Hepatocyte (in vitro differentiated cells): Measurements from ENCODE around the gene FAM222A. TPM values are rescaled to one million over a fixed set of nuclear protein-coding genes. Genes with fewer than 3 reads are reported as not detected.
A peak's percentile ranks its signal among the peaks of the same experiment; 100 is the strongest.

Experiments
- DNase-seq: peaks from one replicate; pipeline ENCODE4 v3.0.0-alpha.2; 2016; ENCODE audit warnings: low spot score
- H2AFZ ChIP-seq: fragments of 200-600 bp; sonication (generic); 2 replicates; pipeline ENCODE4 v1.6.0; 2016; ENCODE audit warnings: antibody characterized with exemption, mild to moderate bottlenecking
- H3K27ac ChIP-seq: fragments of 200-600 bp; sonication (generic); 2 replicates; pipeline ENCODE4 v1.5.1; 2016; ENCODE audit warnings: mild to moderate bottlenecking
- H3K27me3 ChIP-seq: fragments of 200-600 bp; sonication (generic); 2 replicates; pipeline ENCODE4 v1.6.1; 2016
- H3K36me3 ChIP-seq: fragments of 200-600 bp; sonication (generic); replicated peaks from 2 replicates; pipeline ENCODE4 v1.5.1; 2016; ENCODE audit warnings: low read depth; ENCODE audit not compliant: insufficient read depth
- H3K4me1 ChIP-seq: fragments of 200-600 bp; sonication (generic); 2 replicates; pipeline ENCODE4 v1.5.1; 2016; ENCODE audit warnings: mild to moderate bottlenecking, moderate library complexity; ENCODE audit not compliant: insufficient read depth
- H3K4me2 ChIP-seq: fragments of 200-600 bp; sonication (generic); 2 replicates; pipeline ENCODE4 v1.6.0; 2016
- H3K4me3 ChIP-seq: fragments of 200-600 bp; sonication (generic); 2 replicates; pipeline ENCODE4 v1.5.1; 2016; ENCODE audit warnings: mild to moderate bottlenecking
- H3K79me2 ChIP-seq: fragments of 200-600 bp; sonication (generic); 2 replicates; pipeline ENCODE4 v1.6.0; 2017; ENCODE audit warnings: mild to moderate bottlenecking
- H3K9me2 ChIP-seq: fragments of 200-600 bp; sonication (generic); replicated peaks from 2 replicates; pipeline ENCODE4 v1.6.0; 2017; ENCODE audit warnings: mild to moderate bottlenecking; ENCODE audit not compliant: insufficient read depth
- H3K9me3 ChIP-seq: fragments of 200-600 bp; sonication (generic); 2 replicates; pipeline ENCODE4 v1.5.1; 2016; ENCODE audit warnings: low read depth, mild to moderate bottlenecking
- H4K20me1 ChIP-seq: fragments of 200-600 bp; sonication (generic); 2 replicates; pipeline ENCODE4 v1.6.0; 2016; ENCODE audit warnings: mild to moderate bottlenecking; ENCODE audit not compliant: insufficient read depth, poor library complexity, severe bottlenecking
- EZH2 ChIP-seq: fragments of 200-600 bp; sonication (generic); IDR thresholded peaks from 2 replicates; pipeline ENCODE4 v1.6.1; 2016; ENCODE audit warnings: antibody characterized with exemption, mild to moderate bottlenecking, borderline replicate concordance
- EZH2phosphoT487 ChIP-seq: fragments of 200-600 bp; sonication (generic); IDR thresholded peaks from one replicate; pipeline ENCODE4 v1.6.1; 2018; ENCODE audit warnings: antibody characterized with exemption, mild to moderate bottlenecking, low read depth, moderate library complexity; ENCODE audit not compliant: unreplicated experiment, severe bottlenecking
- WGBS: methylation state at CpG from one replicate; pipeline ENCODE4 v1.1.6; 2016; ENCODE audit warnings: low lambda C conversion rate; ENCODE audit errors: missing lambda C conversion rate; 5-methylcytosine and 5-hydroxymethylcytosine counted together
- polyA plus RNA-seq: library from polyadenylated mRNA; unstranded; fragments of >200 nt; fragmentation: Nextera tagmentation; extraction: Ambion mirVana; gene quantifications from 2 replicates; pipeline ENCODE4 v1.2.1, GENCODE V29; 2016
- total RNA-seq: library from RNA; depleted of rRNA; stranded (reverse); fragments of >200 nt; gene quantifications from 2 replicates; pipeline ENCODE4 v1.2.3, GENCODE V29; 2014
- TF ChIP-seq, protein P1 (sequence below): fragments of 200-600 bp; sonication (generic); IDR thresholded peaks from 2 replicates; pipeline ENCODE4 v1.5.1; 2016; ENCODE audit warnings: antibody characterized with exemption, mild to moderate bottlenecking; ENCODE audit not compliant: poor library complexity

The FAM222A gene
- total and polyA plus RNA-seq, 2 experiments from 2014 or later = 7.4 to 11.3 TPM

DNA sequence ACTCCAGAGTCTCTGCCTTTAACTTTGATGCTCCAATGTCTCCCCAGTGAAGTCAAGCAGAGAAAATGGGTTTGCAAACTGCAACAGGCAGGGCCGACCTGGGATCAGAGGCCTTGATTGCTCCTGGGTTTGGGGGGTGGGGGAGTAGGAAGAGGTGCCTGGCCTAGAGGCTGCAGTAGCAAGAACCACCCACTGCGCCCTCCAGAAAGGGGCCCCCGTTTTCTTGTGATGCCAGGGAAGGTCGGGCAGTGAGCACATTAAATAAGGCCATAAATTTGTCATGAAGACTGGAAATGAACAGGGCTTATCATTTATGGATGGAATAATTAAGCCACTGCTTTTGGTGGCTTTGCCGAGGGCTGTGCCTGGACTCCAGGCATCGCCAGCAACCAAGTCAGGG, 38.2 kb upstream of the FAM222A start:
- TF ChIP-seq EZH2phosphoT487 (no peak), EZH2 (no peak)
- TF ChIP-seq, protein P1, sequence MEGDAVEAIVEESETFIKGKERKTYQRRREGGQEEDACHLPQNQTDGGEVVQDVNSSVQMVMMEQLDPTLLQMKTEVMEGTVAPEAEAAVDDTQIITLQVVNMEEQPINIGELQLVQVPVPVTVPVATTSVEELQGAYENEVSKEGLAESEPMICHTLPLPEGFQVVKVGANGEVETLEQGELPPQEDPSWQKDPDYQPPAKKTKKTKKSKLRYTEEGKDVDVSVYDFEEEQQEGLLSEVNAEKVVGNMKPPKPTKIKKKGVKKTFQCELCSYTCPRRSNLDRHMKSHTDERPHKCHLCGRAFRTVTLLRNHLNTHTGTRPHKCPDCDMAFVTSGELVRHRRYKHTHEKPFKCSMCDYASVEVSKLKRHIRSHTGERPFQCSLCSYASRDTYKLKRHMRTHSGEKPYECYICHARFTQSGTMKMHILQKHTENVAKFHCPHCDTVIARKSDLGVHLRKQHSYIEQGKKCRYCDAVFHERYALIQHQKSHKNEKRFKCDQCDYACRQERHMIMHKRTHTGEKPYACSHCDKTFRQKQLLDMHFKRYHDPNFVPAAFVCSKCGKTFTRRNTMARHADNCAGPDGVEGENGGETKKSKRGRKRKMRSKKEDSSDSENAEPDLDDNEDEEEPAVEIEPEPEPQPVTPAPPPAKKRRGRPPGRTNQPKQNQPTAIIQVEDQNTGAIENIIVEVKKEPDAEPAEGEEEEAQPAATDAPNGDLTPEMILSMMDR = no peak
- no peaks in the 10 kb centered on the region for H3K36me3 ChIP-seq
- peaks cover 17% of the 10 kb centered on the region for H3K4me1 ChIP-seq
- H3K27me3 ChIP-seq = no peaks in the 10 kb centered on the region
- H2AFZ ChIP-seq = no peak overlapping the region
- H3K4me2 ChIP-seq = no peak overlapping the region
- H4K20me1 ChIP-seq = no peaks in the 10 kb centered on the region
- no peaks in the 10 kb centered on the region for H3K9me3 ChIP-seq
- no peak overlapping the region for H3K27ac ChIP-seq
- no peaks in the 10 kb centered on the region for H3K79me2 ChIP-seq
- no peaks in the 10 kb centered on the region for H3K9me2 ChIP-seq
- WGBS = 80% methylated on average over 6 of the region's 6 CpGs
- no peak for DNase-seq
- no peak overlapping the region for H3K4me3 ChIP-seq

DNA sequence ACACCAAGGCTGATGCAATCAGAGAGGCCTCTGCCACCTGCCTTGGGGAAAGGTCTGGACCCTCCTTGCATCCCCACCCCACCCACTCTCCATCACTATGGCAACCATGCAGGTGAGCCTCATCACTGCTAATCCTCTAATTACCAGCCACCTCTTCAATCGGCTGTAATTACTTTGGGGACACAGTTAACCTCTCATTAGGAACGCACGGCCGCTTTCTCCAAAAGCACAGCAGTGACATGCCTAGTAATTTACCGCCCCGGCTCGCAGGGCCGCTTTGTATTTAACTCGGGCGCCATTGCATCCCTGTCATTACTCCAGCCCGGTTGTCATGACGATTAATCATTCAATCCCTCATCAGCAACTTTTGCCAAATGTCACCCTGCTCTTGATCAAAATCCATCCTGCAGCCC, 36.3 kb upstream of the FAM222A start:
- Histone ChIP-seq H3K79me2 (no peaks in the 10 kb centered on the region), H4K20me1 (no peaks in the 10 kb centered on the region), H2AFZ (no peak overlapping the region), H3K4me1 (peaks cover 17% of the 10 kb centered on the region), H3K4me3 (no peak overlapping the region), H3K9me2 (no peaks in the 10 kb centered on the region), H3K36me3 (no peaks in the 10 kb centered on the region), H3K9me3 (no peaks in the 10 kb centered on the region), H3K4me2 (no peak overlapping the region), H3K27me3 (no peaks in the 10 kb centered on the region), H3K27ac (no peak overlapping the region)
- no peak for DNase-seq
- WGBS = 75% methylated on average over 12 of the region's 12 CpGs
- TF ChIP-seq, protein P1 = no peak

DNA sequence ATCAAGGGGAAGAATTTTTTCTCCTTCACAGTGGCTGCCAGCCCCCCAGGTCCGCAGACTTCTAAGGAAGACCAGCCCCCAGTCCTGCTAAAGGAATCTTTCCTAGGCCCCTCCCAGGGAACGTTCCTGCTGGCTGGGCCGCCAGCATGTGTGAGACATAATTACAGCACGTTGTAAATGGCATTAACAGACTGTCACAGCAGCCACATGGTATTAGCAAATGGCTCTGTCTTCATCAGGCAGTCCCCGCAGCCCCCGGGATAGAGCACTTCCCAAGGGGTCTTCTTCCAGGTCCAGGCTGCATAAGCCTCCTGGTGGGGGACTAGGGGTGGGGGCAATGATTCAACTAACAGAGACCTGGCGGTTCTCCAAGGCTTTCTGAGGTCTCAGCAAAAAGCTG, 34.9 kb upstream of the FAM222A start:
- peak; percentile 34 for DNase-seq
- Histone ChIP-seq H3K27me3 (no peaks in the 10 kb centered on the region), H3K36me3 (no peaks in the 10 kb centered on the region), H3K4me1 (peaks cover 17% of the 10 kb centered on the region), H3K27ac (no peak overlapping the region), H3K9me2 (no peaks in the 10 kb centered on the region), H3K4me2 (peak overlapping the region; percentile 23), H2AFZ (no peak overlapping the region), H4K20me1 (no peaks in the 10 kb centered on the region), H3K4me3 (no peak overlapping the region), H3K9me3 (no peaks in the 10 kb centered on the region), H3K79me2 (no peaks in the 10 kb centered on the region)
- TF ChIP-seq, protein P1 = no peak
- TF ChIP-seq EZH2phosphoT487 (no peak), EZH2 (no peak)
- WGBS = 15% methylated on average over 7 of the region's 7 CpGs
